Measurements from ENCODE around the gene RASAL2.
"Not testable (repeated sequence)": the region's sequence is repeated elsewhere in the genome, so short reads cannot be mapped to it uniquely, and the experiment has no call there.

Gene RASAL2

DNA sequence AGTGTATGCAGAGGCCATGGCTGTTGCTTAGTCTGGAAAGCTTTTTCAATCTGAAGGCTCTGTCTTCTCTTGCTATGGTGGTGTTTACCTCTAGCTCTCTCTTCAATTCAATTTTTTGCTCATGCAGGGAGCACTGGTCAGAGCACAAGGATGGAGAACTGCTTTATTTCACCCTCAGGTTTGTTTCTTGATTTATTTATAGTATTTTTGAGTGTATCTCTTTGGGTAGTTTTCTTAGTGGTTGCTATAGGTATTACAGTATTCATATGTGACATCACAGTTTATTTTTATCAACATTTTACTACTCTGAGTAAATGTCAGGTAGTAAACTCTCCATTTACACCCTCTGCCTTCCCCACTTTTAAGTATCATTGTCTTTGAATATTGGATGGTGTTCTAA is 147.9 kb downstream of the RASAL2 start:
- DNase-seq = no peak

DNA sequence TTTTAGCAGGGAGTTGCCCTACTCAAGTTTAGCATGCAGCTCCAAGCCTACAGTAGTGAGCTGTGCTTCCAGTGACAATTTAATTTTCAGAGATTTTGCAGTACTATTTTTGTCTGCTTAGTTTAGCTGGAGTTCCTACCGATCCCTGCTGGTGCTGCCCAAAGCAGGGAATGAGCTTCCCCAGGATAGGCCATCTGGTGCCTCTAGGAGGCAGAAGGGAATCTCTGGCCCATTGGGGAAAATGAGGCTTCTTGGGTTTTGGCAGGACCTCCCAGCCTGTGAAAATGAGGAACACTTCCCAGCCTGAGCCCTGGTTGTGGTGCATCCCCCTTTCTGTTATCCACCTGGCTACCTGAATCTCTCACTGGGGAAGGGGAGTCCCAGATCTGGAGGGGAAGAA is 149.2 kb downstream of the RASAL2 start:
- no peak for DNase-seq

DNA sequence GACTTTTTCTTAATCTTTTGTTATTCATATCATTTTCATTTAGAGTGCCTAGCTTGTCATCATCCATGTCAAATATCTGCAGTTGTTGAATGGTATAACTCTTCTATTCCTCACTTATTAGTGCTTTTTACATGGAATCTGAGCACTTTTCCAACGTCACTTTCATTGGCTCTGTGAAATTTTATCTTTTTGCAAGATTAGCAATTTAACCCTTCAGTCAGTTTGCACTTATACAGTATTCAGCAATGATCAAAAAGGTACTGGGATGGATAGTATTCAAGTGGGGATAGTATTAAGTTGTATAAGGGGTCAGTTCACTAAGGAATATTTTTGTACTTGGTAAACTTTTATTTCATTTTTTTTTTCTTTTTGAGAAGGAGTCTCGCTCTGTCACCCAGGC is 150.0 kb downstream of the RASAL2 start:
- no peak for DNase-seq

DNA sequence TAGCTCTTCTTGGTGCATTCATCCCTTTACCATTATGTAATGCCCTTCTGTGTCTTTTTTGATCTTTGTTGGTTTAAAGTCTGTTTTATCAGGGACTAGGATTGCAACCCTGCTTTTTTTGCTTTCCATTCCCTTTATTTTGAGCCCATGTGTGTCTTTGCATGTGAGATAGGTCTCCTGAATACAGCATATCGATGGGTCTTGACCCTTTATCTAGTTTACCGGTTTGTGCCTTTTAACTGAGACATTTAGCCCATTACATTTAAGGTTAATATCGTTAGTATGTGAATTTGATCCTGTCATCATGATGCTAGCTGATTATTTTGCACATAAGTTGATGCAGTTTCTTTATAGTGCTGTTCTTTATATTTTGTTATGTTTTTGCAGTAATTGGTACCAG is 154.4 kb downstream of the RASAL2 start:
- DNase-seq = not testable (repeated sequence)

DNA sequence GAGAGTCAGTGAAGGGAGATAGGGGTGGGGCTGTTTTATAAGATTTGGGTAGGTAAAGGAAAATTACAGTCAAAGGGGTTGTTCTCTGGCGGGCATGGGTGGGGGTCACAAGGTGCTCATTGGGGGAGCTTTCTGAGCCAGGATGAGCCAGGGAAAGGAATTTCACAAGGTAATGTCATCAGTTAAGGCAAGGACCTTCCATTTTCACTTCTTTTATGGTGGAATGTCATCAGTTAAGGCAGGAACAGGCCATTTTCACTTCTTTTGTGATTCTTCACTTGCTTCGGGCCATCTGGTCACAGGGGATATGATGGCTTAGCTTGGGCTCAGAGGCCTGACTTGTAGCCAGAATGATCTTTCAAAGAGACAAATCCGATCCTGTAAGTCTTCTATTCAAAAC is 159.7 kb downstream of the RASAL2 start:
- not testable (repeated sequence) for DNase-seq

DNA sequence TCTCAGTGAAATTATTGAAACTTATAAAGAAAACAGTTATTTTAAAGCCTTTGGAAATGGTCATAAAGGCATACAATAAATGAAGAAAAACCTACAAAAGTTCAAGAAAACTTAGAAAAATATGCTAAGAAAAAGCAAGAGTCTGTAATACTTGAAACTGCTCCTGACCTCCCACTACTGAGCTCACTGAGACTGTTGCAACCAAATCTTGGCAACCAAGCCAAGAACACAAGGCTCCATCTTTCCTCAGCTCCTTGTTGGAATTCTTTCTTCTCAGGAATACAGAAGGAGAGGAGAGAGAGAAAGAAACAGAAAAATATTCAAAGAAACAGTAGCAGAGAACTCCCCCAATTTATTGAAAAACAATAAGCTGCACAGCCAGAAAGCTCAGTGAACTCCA is 160.5 kb downstream of the RASAL2 start:
- no peak for DNase-seq

DNA sequence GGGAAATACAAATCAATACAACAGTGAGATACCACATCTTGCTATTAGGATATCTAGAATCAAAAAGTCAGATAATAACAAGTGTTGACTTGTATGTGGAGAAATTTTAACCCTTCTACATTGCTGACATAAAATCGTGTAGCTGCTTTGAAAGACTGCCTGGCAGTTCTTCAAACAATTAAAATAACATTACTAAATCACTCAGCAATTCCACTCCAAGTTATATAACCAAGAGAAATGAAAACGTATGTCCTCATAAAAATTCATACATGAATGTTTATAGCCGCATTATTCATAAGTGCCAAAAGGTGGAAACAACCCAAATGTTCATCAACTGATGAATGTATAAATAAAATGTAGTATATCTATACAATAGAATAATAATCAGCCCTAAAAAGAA is 164.6 kb downstream of the RASAL2 start:
- no peak for DNase-seq

DNA sequence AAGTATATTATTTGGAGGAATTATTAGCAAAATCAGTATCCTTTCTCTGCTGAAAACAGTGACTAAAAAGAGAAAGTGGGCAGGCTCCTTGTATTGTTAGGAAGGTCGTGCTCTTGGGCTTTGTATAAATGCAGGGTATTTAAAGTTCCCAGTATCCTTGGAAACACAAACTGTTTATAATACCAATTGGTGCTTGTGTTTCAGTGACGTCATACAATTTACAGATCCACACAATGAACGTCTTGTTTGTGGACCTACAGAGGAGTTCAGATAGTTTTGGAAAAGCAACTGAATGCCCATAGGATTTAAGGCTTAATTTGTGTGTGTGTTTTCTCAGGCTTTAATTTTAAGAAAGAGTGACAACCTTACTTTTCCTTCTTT is 168.2 kb downstream of the RASAL2 start:
- DNase-seq = no peak

DNA sequence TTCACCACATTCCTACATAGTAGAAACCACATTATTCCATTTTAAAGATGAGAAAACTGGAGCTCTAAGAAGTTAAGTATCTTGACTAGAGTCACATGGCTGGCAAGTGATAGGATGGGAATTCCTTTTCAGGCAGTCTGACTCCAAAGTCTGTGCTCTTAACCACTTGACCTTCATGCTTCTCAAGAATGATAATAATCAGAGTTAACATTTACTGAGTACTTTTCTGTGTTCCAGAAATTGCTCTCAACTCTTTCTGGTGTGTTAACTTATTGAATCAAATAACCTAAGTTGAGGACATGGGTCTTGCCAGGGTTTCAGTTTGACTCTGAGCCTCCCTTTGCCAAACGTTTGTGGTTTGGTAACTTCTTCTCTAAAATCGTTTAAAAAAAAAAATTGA is 169.4 kb downstream of the RASAL2 start:
- no peak for DNase-seq

DNA sequence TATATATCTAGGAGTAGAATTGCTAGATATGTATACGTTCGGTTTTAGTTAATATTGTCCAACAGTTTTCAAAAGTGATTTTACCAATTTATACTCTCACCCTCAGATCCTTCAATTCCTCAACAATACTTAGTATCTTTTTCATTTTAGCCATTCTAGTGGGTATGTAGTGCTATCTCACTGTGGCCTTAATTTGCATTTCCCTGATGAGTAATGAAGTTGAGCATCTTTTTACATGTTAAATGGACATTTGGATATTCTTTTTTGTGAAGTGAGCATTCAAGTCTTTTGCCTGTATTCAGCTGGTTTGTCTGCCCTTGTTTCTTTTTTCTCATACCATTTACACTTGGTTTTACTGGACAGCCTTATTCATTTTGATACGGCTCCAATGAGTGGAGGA is 172.2 kb downstream of the RASAL2 start:
- no peak for DNase-seq

DNA sequence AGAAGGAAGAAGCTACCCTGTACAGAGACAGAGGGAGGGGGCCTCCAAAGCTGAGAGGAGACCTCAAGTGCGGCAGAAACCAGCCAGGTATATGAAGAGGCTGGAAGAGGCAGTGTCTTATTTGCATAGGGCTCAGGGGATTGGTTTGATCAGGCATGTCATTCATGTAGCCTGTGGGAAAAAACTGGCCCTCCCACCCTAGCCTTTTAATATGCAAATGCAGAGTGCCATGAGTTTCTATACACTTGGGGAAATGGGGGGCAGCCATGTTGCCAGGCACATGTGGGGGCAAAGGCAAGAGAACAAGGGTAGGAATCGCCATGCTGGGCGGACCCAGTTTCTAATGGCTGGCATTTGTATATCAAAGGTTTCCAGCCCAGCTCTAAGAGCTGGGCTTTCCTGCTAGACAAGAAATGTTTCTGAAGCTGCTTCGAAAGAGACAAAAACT is 172.7 kb downstream of the RASAL2 start:
- no peak for DNase-seq

DNA sequence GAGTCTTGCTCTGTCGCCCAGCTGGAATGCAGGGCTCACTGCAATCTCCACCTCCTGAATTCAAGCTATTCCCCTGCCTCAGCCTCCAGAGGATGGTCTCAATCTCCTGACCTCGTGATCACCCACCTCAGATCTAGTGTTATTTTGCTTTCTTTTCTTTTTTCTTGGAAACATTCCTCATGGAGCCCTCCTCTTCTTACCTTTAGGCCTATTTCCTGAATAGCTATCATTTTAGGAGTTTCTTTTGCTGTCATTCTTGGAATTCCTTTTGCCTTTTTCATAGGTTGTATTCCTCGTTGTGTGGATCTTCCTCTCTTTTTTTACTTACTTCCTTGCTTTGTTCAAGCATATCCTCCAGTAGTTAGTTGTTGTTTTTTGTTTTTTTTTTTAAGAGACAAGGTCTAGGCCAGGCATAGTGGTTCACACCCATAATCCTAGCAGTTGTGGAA is 173.8 kb downstream of the RASAL2 start:
- no peak for DNase-seq

DNA sequence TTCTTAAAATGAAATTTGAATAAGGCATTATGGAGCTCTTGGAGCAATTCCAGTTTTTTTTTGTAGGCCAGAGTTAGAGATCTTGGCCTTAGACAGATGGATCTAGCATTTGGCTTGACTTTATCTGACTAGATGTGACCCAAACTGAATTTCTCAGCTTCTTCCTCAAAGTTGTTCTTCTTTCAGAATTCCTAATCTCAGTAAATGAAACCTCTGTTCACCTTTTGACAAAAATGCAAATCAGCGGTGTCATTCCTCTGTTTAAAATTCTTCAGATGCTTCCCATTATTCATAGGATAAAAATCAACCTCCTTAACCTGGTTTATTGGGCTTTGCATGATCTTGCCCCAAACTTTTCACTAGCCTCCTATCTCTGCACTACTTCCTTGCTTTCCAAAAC is 177.6 kb downstream of the RASAL2 start:
- no peak for DNase-seq

DNA sequence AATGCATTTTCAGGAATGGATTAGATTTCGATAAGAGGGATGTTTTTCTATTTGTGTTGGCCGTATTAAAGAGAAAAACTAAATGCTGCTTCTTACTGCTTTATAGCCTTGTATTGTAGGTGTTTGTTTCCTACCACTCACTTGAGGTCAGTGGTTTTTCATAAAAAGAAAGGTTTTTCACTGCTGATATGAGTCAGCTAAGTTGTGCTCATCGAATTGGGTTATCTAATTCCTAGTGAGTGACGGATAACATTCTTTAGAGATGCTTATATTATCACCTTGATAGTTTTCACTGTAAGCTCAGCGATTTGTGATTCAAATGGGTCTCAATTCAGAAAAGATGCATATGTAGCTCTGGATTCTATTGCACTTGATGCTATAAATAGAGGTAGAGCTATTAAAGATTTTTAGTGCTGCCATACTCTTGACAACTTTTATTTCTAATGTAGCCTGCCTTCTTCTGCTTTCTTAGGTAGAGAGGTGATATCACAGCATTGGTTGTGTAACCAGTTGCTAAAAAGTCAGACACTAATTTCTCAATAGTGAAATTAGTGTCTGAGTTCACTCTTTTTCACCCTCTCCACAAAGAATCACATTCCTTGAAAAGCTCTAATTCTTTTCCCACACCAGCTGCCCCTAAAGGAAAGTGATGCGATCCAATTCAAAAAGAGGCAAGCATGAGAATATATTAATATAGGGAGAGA is 180.0 kb downstream of the RASAL2 start:
- no peak for DNase-seq

DNA sequence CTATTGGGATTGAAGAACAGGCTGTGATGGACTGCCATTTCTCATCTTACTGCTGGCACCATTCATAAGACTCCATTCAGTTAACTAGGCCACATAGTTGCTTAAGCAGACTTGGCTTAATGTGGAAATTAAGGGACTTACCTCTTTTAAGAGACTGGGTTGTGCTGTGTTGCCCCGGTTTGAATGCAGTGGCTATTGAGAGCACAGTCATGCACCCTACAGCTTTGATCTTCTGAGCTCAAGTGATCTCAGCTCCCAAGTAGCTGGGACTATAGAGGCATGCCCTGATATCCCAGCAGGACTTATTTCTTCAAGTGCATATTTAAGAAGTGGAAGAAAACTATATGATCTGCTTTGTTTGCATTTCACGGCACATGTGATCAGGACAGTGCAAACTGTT is 181.1 kb downstream of the RASAL2 start:
- DNase-seq = no peak

DNA sequence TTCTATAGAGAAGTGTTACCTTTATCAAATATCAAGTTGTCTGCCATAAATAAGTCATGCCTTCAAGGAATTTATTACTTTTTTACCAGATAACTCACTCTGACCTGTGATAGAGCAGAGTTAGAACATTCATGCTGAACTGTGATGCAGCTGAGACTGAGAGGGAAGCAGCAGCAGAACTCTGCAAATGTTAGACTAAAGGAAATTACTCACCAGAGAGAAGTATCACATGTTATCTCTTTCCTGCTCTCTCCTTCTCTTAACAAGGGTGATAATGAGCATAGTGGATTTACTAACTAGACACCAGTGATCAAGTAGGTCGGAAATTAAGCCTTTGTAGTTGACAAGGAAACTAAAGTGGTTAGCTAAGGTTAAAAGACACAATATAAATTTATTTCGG is 181.6 kb downstream of the RASAL2 start:
- no peak for DNase-seq

DNA sequence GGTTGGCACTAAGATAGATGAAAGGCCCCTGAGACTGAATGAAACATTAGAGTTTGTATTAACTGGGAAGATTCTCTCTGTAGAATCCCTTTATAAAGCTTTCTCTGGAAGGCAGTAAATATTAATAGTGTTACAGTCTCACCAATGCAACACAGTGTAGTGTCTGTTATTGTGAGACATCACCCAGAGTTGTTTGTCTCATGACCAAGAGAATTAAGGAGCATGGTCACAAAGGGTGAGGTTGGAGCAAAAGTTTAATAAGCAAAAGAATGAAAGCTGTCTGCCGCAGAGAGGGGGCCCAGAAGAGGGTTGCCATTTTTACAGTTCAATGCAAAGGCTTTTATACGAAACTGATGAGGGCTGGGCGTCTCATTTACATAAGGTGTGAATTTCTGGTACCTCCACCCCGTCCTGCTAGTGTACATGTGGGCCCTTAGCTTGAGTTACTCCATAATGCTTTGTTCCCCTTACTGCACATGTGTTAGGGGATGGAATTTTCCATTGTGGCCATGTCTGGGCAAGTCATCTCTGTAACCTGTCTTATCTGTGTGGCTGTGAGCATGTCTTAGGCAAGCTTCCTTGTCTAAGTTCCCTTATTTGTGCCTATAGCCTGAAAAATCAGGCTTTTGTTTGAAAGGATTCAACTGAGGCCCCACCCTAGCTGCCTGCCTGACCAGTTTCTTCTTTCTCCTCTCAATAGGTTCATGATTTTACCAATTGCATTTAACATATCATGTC is 184.1 kb downstream of the RASAL2 start:
- no peak for DNase-seq

DNA sequence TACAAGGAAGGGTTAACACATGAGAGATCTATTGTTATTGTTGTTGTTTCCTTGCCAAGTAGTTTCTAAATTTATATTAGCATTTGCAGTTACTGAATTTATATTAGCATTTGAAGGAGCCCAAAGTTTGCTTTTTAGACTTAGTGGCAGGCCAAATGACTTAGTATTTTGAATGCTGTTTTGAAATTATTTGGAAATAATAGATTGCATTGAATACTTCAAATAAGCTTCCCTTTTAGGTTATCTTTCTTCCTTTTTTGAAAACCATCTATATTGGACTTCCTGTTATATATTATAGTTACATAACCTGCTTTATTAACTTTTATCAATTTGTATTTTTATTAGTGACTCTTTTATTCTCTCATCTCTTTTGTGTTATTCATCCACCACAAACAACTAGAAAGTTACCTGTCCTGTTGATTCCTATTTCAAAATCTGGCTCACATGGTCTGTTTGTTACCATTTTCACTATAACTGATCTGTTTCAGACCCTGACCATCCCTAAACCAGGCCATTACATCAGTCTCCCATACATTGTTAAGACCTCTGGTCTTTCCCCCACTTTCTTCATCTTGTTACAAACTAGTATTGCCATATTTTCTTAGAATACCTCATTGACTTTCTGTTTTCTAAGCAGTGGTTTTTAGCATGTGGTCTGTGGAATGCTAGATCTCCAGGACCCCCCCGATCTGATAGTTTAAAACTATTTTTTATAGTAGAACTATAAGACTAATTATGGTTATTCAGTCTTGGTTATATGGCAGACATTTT is 185.2 kb downstream of the RASAL2 start:
- DNase-seq = no peak

DNA sequence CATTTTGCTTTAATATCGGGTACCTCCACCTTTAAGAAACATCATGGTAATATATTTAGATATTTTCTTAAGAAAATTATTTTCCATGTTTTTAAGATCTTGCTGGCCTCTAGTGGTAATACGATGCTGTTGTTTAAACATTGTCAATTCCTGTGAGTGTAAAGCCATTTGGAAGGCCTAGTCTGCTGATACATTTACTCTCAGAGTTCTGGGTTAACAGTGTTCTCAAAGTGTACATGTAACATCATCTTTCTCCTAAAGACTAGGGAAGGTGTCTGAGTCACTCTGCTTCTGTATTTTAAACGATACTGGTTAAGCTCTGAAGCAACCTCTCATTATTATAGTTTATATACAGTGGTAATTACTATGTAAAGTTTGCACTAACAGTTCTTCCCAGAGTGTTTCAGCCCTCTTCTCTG is 189.1 kb downstream of the RASAL2 start:
- DNase-seq = no peak

DNA sequence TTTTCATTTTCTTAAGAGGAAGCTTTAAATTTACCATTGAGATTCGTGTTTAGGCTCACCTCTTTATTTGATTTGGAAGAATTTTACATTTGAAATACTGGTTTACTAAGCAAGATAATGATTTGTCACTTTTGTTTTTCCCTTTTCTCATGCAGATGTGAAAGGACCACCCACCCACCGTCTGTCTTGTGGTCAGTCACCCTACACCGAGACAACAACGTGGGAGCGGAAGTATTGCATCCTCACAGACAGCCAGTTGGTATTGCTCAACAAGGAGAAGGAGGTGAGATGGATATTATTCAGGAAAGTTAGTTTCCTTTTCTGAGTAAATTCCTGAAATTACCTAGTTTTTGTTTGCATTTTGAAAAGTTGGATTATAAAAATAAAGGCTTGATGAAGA is 189.5 kb downstream of the RASAL2 start:
- no peak for DNase-seq

DNA sequence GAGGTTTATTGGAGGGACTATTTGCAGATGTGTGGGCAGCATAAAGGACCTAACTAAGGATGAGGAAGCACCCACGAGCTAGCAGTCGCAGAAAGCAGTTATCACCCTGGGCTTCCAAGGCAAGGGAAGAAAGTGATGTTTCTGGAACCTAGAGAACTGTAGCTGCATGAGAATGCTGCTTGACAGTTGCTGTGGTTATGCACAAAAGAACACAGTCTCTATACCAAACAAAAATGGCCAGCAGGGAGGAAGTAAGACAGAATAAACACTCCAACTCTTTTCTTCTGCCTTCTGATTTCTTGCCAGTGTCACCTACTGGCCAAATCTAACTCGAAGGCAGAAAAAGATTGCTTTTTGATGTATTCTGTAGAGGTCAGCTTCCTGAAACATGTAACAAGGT is 190.2 kb downstream of the RASAL2 start:
- no peak for DNase-seq

DNA sequence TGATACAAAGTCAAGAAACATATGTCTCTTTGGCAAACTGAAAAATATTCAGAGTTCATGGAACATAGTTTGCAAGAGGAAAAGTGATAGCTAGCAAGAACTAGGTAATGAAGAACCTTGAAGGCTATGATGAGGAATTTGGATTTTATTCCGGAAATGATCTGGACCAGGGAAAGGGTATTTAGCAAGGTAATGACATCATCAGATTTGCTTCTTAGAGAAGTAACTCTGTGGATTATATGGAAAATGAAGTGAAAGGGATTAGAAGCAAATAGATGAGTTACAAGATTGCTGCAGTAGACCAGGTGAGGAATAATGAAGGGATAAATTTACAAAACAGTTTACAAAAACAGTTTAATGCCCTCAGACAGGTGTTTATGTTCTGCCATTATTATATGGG is 197.3 kb downstream of the RASAL2 start:
- no peak for DNase-seq

DNA sequence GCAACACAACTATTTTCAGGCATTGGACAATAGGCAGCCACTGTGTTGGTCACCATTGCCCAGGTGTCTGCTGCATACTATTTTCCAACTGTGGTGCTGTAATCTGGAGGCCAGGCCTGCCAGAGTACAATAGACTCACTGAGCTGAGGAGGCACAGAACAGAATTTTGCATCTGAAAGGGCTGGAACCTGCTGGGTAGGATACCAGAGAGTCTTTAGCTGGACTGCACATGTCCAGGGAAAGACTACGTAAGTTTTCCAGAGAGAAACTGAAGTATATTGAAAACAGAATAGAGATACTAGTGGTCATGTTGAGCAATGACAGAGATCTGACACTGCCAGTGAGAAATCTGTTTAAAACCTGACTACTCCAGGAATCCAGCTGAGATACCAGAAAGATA is 200.8 kb downstream of the RASAL2 start:
- no peak for DNase-seq

DNA sequence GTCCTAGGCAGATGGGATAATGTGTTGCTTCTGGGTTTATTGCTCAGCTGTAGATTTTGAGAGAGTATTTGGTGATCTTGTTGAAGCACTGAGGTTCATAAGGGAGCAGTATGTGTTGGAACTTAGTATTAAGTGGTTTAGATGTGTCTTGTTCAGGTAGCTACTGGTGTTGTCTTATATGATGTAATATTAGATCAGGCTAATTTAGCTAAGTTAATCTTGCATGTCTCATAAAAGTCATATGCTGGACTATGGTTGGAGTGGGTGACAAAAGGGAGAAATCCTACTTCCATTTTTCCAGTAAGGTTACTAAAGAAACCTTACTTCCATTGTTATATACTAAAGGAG is 206.4 kb downstream of the RASAL2 start:
- DNase-seq = no peak

Data from DMS 273 treated with DMSO at 0.1 percent for 48 hours (cell line).